DOHH2 (cell line): ENCODE measurements around the gene NSL1.

Source experiments
- CTCF ChIP-seq: fragments of 200-600 bp; sonication (generic); IDR thresholded peaks from one replicate; pipeline ENCODE4 v1.5.1; 2014; ENCODE audit warnings: antibody characterized with exemption, mild to moderate bottlenecking, low read depth, low read length; ENCODE audit not compliant: poor library complexity, severe bottlenecking
- EZH2phosphoT487 ChIP-seq: fragments of 200-600 bp; sonication (generic); IDR thresholded peaks from 2 replicates; pipeline ENCODE4 v1.6.1; 2017; ENCODE audit warnings: borderline replicate concordance, mild to moderate bottlenecking, antibody characterized with exemption, low read length, moderate library complexity, mixed read lengths

- TF ChIP-seq CTCF (no peak), EZH2phosphoT487 (no peak)
Measured at GRCh38 chr1:212687811-212688210, 103.8 kb downstream of the NSL1 start.
